ENCODE results near the gene GLT6D1.

DNA sequence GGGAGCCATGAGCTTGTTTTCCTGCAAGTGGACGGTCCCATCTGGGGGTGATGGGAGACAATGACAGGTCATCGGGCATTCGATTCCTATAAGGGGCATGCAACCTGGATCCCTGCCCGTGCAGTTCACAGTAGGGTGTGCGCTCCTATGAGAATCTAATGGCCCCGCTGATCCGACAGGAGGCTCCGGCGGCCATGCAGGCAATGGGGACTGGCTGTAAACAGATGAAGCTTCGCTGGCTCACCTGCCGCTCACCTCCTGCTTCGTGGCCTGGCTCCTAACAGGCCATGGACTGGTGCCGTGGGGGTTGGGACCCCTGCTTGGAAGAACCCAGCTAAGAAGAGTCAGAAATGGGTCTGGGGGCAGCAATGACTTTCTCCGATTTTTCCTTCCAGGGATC, 56.8 kb downstream of the GLT6D1 start:
- TF ChIP-seq CTCF (IDR thresholded peaks at IDR 0.05; ENCODE audit: low read depth, low read length, poor library complexity, severe bottlenecking) (no peak), EZH2phosphoT487 (IDR thresholded peaks at IDR 0.05; ENCODE audit: borderline replicate concordance, low read length) (no peak)

All from DOHH2 (cell line).